OCI-LY3 (cell line): ENCODE results near the gene LYSET.
"Not testable (repeated sequence)": the region's sequence is repeated elsewhere in the genome, so short reads cannot be mapped to it uniquely, and the experiment has no call there.

Experiments
- H2AFZ ChIP-seq: fragments of 200-600, 300-600 bp; shearing (Covaris generic); 2 replicates; pipeline ENCODE4 v1.6.0; 2014; ENCODE audit warnings: antibody characterized with exemption, low read depth, low read length
- H3K27ac ChIP-seq: fragments of 200-600, 300-600 bp; sonication (generic); 2 replicates; pipeline ENCODE4 v1.5.1; 2014; ENCODE audit warnings: mild to moderate bottlenecking, low read length, moderate library complexity, mixed read lengths
- H3K27me3 ChIP-seq: fragments of 200-600, 300-600 bp; sonication (generic); 2 replicates; pipeline ENCODE4 v1.6.1; 2014; ENCODE audit warnings: low read depth, low read length, mixed read lengths
- H3K36me3 ChIP-seq: fragments of 200-600, 300-600 bp; sonication (generic); replicated peaks from 2 replicates; pipeline ENCODE3; 2014; ENCODE audit warnings: low read depth, low read length, mixed read lengths
- H3K4me1 ChIP-seq: fragments of 300-600, 200-600 bp; sonication (generic); 2 replicates; pipeline ENCODE4 v1.6.1; 2014; ENCODE audit warnings: low read length, mixed read lengths
- H3K4me2 ChIP-seq: fragments of 200-600, 300-600 bp; sonication (generic); 2 replicates; pipeline ENCODE4 v1.6.1; 2014; ENCODE audit warnings: low read length, mixed read lengths
- H3K4me3 ChIP-seq: fragments of 300-600, 200-600 bp; sonication (generic); 2 replicates; pipeline ENCODE4 v1.5.1; 2014; ENCODE audit warnings: antibody characterized with exemption, mild to moderate bottlenecking, low read length, moderate library complexity
- H3K79me2 ChIP-seq: fragments of 300-600, 200-600 bp; shearing (Covaris generic); 2 replicates; pipeline ENCODE4 v1.6.1; 2014; ENCODE audit warnings: mild to moderate bottlenecking, low read length, mixed read lengths
- H3K9ac ChIP-seq: fragments of 300-600, 200-600 bp; shearing (Covaris generic); 2 replicates; pipeline ENCODE4 v1.6.0; 2014; ENCODE audit warnings: mild to moderate bottlenecking, low read length, moderate library complexity
- H3K9me3 ChIP-seq: fragments of 200-600, 300-600 bp; shearing (Covaris generic); 2 replicates; pipeline ENCODE4 v1.6.1; 2014; ENCODE audit warnings: low read length, mixed read lengths; ENCODE audit not compliant: insufficient read depth
- H4K20me1 ChIP-seq: fragments of 200-600, 300-600 bp; sonication (generic); 2 replicates; pipeline ENCODE4 v1.6.1; 2016; ENCODE audit warnings: low read length, mixed read lengths; ENCODE audit not compliant: insufficient read depth
- CTCF ChIP-seq: fragments of 200-600, 300-600 bp; sonication (generic); IDR thresholded peaks from 2 replicates; pipeline ENCODE4 v1.5.1; 2014; ENCODE audit warnings: antibody characterized with exemption, low read length, low read depth
- EZH2phosphoT487 ChIP-seq: fragments of 200-600 bp; shearing (Covaris generic); IDR thresholded peaks from 2 replicates; pipeline ENCODE4 v1.6.1; 2018; ENCODE audit warnings: antibody characterized with exemption, mixed run types, low read depth

The LYSET gene

GRCh38 chr14:93150227-93151208 is 34.6 kb upstream of the LYSET start:
- H3K4me1 ChIP-seq, result peaks cover 17% of the 10 kb centered on the region
- H3K27me3 ChIP-seq, result no peaks in the 10 kb centered on the region; the same call in 1 of the 2 replicates
- no peak overlapping the region for H3K27ac ChIP-seq
- no peak overlapping the region for H2AFZ ChIP-seq
- no peaks in the 10 kb centered on the region for H3K36me3 ChIP-seq
- H3K4me3 ChIP-seq, result no peak overlapping the region
- peak overlapping the region; percentile 27; the same call in 1 of the 2 replicates for H3K4me2 ChIP-seq
- no peaks in the 10 kb centered on the region for H3K79me2 ChIP-seq
- TF ChIP-seq EZH2phosphoT487 (no peak), CTCF (no peak)
- no peaks in the 10 kb centered on the region for H4K20me1 ChIP-seq
- H3K9ac ChIP-seq, result no peak overlapping the region
- no peaks in the 10 kb centered on the region for H3K9me3 ChIP-seq

- Histone ChIP-seq H3K79me2 (no peaks in the 10 kb centered on the region), H3K4me2 (no peak overlapping the region), H3K4me3 (no peak overlapping the region), H3K4me1 (peaks cover 8% of the 10 kb centered on the region), H2AFZ (no peak overlapping the region), H3K9me3 (no peaks in the 10 kb centered on the region), H3K27ac (no peak overlapping the region), H3K36me3 (no peaks in the 10 kb centered on the region), H4K20me1 (no peaks in the 10 kb centered on the region), H3K27me3 (no peaks in the 10 kb centered on the region), H3K9ac (no peak overlapping the region)
- TF ChIP-seq EZH2phosphoT487, result no peak
Measured at GRCh38 chr14:93153121-93153520, 32.0 kb upstream of the LYSET start.

- H3K9me3 ChIP-seq, result no peaks in the 10 kb centered on the region
- no peak for TF ChIP-seq CTCF
- no peak for TF ChIP-seq EZH2phosphoT487
- H3K27ac ChIP-seq, result no peak overlapping the region
- no peaks in the 10 kb centered on the region for H3K27me3 ChIP-seq
- no peak overlapping the region for H2AFZ ChIP-seq
- no peaks in the 10 kb centered on the region for H3K4me1 ChIP-seq
- no peak overlapping the region for H3K4me2 ChIP-seq
- no peaks in the 10 kb centered on the region for H3K36me3 ChIP-seq
- H3K79me2 ChIP-seq, result no peaks in the 10 kb centered on the region
- H4K20me1 ChIP-seq, result no peaks in the 10 kb centered on the region
- no peak overlapping the region for H3K4me3 ChIP-seq
- H3K9ac ChIP-seq, result no peak overlapping the region
Measured at GRCh38 chr14:93155667-93156066, 29.4 kb upstream of the LYSET start.

- H3K27ac ChIP-seq, result no peak overlapping the region
- H3K36me3 ChIP-seq, result no peaks in the 10 kb centered on the region
- no peaks in the 10 kb centered on the region for H3K9me3 ChIP-seq
- H3K4me2 ChIP-seq, result no peak overlapping the region
- H2AFZ ChIP-seq, result no peak overlapping the region
- H4K20me1 ChIP-seq, result no peaks in the 10 kb centered on the region
- no peaks in the 10 kb centered on the region for H3K4me1 ChIP-seq
- H3K27me3 ChIP-seq, result no peaks in the 10 kb centered on the region
- no peak for TF ChIP-seq CTCF
- TF ChIP-seq EZH2phosphoT487, result no peak
- no peaks in the 10 kb centered on the region for H3K79me2 ChIP-seq
- H3K9ac ChIP-seq, result no peak overlapping the region
- H3K4me3 ChIP-seq, result no peak overlapping the region
Measured at GRCh38 chr14:93156693-93157369, 28.3 kb upstream of the LYSET start.

GRCh38 chr14:93158349-93158748 is 26.8 kb upstream of the LYSET start:
- not testable (repeated sequence) for H3K4me2 ChIP-seq, H3K36me3 ChIP-seq, H3K27ac ChIP-seq, H3K79me2 ChIP-seq, H3K27me3 ChIP-seq, H3K4me3 ChIP-seq, H2AFZ ChIP-seq, H3K9ac ChIP-seq, H3K9me3 ChIP-seq, H4K20me1 ChIP-seq, H3K4me1 ChIP-seq

- not testable (repeated sequence) for H3K36me3 ChIP-seq, H3K27ac ChIP-seq, H3K9ac ChIP-seq, H3K27me3 ChIP-seq, H3K9me3 ChIP-seq, H3K4me3 ChIP-seq, H2AFZ ChIP-seq, H3K4me2 ChIP-seq, H4K20me1 ChIP-seq, H3K79me2 ChIP-seq, H3K4me1 ChIP-seq
Measured at GRCh38 chr14:93159625-93160352, 25.3 kb upstream of the LYSET start.
